HG02623 (cell line): ENCODE data around the gene PDE4D.
"Not testable (repeated sequence)": the region's sequence is repeated elsewhere in the genome, so short reads cannot be mapped to it uniquely, and the experiment has no call there.

ENCODE experiments used
- ATAC-seq: cut with Tn5 transposase; IDR thresholded peaks from one replicate; pipeline ENCODE4 v1.9.1; 2021; ENCODE audit warnings: moderate library complexity; ENCODE audit not compliant: unreplicated experiment

The PDE4D gene

GRCh38 chr5:59390989-59391388 is 502.5 kb downstream of the PDE4D start:
- no peak for ATAC-seq

DNA sequence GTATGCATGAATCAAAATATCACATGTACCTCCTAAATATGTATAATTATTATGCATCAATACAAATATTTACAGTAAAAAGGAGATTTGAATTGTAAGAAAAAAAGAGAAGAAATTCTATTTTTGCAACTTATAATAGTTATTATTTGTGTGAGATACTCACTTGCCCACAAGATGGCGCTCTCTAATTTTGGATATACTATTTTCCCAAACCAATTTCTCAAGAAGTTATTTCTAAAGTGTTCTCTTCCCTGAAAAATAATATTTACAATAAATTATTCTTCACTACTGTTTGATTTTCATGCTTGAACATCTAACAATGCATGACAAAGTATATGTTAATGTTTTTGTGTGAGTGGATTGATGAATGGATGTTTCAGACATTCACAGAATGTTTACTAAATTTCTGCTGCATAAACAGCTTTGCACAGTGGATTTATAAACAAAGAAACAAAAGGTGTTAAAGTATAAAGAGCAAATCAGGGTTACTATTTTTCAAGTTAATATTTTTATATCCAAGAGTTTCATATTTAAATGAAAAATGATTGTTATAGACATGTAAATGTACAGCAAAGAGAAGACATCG is 503.4 kb downstream of the PDE4D start:
- ATAC-seq = no peak

- ATAC-seq = no peak
These were observed 506.4 kb downstream of the PDE4D start for GRCh38 chr5:59387127-59387526.

- ATAC-seq = no peak
These were observed 507.8 kb downstream of the PDE4D start for GRCh38 chr5:59385700-59386099.

DNA sequence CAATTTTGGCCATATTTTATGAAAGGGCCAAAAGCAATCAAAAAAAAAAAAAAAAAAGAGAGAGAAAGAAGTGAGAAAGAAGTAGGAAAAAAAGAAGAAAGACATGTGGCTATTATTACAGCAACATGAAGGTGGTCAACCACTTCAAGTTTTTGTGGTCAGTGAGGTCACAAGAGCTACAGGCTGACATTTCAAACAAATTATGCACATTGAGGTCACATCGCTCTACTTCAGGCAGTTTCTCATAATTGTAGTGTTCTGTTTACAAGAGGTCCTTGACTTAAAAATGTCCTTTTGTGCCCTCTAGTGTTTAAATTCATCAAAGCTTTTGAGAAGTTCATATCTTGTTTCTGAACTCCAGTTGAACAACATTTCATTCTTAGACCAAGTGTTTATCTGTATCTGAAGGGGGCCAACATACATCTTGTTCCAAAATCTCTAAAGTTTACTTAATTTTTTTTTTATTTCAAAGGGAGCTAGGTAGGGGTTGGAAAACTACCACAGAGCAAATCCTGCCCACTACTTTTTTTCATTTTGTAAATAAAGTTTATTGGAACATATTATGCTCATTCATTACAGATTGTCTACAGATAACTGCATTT is 513.1 kb downstream of the PDE4D start:
- peak; percentile 89 for ATAC-seq

- ATAC-seq = not testable (repeated sequence)
These were observed 519.5 kb downstream of the PDE4D start for GRCh38 chr5:59374036-59374435.

GRCh38 chr5:59371525-59372127 is 521.9 kb downstream of the PDE4D start:
- ATAC-seq = no peak

- no peak for ATAC-seq
These were observed 524.6 kb downstream of the PDE4D start for GRCh38 chr5:59368951-59369350.

- peak; percentile 61 for ATAC-seq
These were observed 525.6 kb downstream of the PDE4D start for GRCh38 chr5:59367791-59368394.

DNA sequence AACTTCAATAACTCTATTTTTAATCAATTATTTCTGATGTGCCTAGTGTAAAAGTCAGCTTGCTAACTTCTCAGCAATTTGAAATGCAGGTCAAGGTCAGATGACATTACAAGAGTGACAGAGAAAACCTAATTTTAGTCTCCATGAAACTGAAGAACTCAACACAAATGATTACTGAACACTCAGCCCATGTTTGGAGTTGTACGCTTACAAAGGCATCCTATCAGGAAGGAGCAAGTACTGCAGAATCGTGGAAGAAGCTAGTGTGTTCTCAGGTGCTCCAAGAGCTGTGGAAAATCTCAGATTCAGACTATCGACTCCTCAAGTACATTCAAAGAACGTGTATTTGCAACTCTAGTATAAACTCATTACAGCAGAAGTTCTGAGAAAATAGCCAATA is 526.7 kb downstream of the PDE4D start:
- ATAC-seq = no peak

DNA sequence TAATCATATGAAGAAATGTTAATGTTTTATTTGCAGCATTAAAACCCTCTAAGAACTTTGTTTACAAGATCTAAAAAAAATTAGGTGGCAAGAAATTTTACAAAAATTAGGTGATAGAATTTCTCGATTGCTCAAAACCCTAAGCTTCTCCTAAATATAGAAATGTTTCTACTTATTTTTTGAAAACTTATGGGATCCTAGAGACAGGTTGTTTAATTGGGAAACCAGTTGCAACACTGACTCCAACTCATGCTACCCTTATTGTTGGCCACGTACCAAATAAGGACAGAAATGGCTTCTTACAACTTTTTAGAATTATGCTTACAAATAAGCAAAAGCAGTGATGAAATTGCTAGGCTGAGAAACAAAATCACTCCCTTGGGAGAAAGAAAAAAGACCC is 531.1 kb downstream of the PDE4D start:
- ATAC-seq = no peak

GRCh38 chr5:59361454-59361853 is 532.1 kb downstream of the PDE4D start:
- ATAC-seq = no peak

GRCh38 chr5:59360130-59360555 is 533.4 kb downstream of the PDE4D start:
- no peak for ATAC-seq

DNA sequence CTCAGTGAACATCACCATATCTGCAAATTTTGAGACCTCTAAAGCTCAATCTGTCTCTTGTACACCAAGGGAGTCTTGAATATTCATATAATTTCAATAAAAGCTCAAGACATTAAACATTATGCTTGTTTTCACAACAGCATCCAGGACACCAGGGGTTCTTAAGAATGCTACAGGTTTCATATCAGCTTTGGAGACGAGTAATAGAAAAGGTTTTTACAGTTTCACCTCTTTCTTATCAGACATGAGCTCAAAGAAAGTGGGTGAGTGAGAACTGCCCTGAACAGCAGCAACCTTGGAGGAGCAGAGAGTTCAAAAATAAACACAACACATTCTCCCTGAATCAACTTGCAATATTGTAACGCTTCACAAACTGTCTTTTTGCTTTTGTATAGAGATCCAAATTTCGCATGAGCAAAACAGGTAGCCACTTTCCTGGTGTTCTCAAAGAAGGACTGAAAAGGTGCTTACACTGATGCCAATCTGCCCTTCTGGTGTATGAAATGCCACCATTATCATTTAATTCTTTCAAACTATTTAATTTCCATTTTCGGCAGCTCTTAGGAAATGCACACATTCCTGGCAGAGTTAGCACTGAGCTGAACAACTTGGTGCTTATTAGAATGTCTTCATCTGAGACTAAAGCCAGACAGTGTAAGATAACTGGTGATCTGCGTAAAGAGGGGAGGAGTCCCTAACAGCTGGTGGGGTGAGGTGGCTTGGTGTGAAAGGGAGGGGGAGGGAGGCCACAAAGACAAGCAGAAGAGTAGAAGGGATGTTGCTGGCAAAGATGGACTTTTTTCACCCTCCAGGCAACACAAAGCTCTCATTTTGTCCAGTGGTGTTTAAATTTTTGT is 535.3 kb downstream of the PDE4D start:
- no peak for ATAC-seq

- ATAC-seq = no peak
These were observed 536.0 kb downstream of the PDE4D start for GRCh38 chr5:59357381-59357977.

DNA sequence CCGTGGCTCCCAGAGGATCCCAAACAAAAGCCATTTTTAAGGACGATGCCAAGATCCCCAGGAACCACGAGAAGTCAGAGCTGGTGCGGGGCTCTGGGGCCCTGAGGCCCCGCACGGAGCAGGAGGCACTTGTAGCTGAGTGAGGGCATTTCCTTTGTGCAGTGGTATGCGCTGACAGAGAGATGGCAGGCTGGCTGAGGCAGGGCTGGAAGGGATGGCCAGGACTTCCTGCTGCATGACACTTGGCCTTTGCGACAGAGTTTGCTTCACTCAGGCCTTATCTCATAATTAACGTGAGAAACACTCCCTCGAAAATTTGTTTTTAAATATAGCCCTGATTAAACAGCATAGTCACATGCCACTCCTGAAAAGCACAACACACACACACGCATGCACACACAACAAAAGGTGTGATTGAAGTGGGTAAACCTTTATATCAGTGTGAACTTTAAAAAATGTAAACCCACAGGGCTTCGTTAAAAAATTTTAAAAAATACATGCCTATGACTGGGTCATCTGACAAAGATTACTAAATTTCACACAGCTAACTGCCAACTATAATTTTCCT is 536.6 kb downstream of the PDE4D start:
- ATAC-seq = no peak

DNA sequence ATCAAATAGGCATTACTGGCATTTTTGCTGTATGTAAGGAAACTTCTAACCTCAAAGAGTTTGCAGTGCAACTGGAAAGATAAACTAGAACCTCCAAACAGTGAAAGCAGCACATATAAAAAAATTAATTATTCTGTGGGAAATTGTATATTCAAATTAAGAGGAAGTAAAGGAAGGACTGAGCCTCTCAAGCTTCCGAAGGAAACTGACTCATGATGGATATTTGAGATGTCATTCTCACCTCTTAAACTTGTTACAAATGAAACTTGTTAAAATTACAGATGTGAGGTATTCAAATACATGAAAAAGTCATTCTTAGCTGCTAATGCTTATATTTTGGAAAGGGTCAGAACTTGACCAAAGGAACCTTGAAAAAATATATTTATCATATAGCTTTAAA is 538.7 kb downstream of the PDE4D start:
- no peak for ATAC-seq

DNA sequence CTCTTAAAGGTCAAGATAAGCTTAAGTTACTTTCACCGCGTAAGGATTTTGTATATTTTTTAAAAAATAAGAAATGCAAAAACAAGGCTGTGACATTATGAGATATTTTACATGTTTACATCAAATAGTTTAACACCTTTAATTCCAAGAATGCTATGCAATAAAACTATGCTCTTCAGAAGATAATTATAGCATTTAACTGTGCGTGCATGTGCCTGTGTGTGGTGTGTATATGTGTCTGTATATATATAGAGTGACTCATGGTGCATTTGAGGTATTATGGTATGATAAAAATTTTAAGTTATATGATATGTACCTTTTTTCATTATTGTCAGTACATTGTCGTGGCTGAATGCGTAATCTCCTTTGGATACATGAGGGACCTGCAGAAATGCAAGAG is 539.3 kb downstream of the PDE4D start:
- ATAC-seq = no peak

DNA sequence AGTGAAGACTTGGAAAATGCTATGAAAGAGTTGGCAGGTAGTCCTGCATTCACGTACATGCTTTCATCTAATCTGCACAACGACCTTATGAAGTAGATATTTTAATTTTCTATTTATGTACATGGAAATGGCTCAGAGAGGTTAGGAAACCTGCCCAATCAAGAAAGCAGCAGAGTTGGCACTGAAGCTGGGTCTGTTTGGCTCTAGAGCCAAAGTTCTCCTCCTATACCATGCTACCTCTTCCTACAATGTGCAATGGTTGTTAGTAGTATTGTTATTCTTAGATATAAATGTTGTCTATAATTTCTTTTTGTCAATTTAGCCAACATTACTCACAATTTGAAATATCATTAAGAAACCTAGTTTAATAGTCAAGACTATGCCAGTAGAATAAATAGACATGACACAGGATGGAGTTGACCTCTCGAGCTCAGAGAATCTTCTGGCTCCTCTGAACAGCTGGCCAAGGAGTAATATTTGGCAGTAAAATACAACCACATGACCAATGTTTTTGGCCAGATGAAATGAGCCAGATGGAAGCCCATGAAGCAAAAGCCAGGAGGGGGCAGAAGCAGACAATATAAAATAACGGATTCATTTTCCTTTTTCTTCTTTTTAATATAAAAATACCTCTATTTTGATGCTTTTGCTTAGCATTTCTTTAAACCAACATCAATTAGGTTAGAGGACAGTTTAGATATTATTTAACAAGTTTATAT is 542.3 kb downstream of the PDE4D start:
- no peak for ATAC-seq

DNA sequence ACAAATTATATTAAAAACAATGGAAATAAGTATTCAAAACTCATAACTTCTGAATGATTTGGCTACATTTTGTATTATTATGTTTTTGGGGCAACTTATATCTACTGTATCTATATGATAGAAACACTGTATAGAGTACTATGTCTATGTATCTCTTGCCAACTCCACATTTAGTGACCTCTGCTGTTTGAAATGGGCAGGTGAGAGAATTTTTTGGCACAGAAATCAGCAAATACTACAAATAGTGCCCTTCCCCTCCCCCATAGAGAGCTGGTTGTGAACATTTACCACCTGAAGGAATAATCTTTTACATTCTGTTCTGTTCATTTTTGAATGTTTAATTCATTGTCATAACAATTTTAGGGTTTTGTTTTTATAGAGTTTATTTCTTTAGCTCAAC is 545.3 kb downstream of the PDE4D start:
- ATAC-seq = no peak
